MV-4-11 (cell line): ENCODE results near the gene OR5AU1.
A peak's percentile ranks its signal among the peaks of the same experiment; 100 is the strongest.

Experiments
- DNase-seq: peaks from one replicate; lab custom pipeline; 2025; lab: John Stamatoyannopoulos, UW

The OR5AU1 gene

DNA sequence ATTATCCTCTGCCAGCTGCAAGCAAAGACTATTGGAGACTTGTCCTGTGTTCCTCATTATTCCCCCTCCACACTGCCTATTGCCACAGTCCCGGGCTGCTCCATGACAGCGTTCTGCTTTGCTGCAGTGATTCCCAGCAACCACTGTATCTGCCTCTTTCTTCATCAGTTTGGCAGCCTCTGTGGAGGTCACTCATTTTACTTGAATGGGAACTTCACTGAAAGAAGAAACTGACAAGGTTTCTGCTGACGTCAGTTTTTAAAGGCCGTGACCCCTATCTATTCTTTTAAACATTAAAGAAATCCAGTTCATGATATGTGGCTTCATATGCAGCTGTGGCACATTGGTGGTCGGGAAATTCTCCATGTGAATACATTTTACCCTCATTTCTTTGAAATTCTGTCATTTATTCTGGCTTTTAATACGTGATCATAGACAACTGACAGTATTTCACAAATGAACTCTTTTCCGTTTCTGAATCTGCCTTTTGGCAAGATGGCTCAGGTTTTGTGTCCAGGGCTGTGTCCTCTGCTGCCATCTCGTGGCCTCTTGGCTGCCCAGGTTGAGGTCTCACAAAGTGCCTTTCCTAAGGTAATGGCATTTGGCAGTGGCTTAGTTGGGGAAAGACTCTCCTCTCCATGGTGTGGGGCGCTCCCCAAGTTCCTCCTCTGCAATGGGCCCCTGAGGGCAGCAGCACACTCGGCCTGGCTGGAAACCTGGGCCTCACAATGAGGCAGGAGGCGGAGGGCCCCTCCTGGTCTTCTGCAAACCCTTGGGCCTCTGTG lies 49.2 kb downstream of the OR5AU1 start:
- DNase-seq = peak; percentile 64

DNA sequence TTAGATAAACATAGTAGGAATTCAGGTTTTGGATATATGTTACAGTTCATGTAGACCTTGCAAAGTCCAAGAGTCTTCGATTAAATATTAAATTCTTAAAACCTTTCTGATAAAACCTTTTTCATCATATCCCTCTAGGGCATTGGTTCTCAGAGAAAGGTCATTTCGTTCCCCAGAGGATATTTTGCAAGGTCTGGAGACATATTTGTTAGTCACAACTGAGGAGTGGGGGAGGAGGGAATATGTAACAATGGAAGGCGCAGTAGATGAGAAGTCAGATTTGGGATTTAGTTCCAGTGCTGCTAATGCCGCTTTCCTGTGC lies 49.7 kb downstream of the OR5AU1 start:
- DNase-seq = peak; percentile 54

DNA sequence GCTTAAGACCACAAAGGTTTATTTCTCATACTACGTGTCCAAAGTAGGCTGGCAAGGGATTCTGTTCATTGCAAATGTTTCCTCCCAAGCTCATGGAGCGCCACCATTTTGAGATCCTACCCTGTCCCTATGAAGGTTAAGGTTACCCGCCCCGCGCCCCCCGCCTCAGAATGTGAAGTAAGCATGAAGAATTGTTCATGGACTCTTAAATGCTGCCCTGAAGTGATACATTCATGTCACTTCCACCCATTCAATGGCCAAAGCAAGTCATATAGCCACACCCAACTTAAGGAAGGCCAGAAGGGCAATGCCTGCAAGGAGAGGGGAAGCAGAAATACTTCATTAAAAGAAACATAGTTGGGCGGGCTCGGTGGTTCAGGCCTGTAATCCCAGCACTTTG lies 50.8 kb downstream of the OR5AU1 start:
- no peak for DNase-seq
